ENCODE results near the gene DUT. TPM values are rescaled to one million over a fixed set of nuclear protein-coding genes. Genes with fewer than 3 reads are reported as not detected.

DUT gene
- total RNA-seq, 2 experiments from 2014 or later = 291 to 308 TPM

DNA sequence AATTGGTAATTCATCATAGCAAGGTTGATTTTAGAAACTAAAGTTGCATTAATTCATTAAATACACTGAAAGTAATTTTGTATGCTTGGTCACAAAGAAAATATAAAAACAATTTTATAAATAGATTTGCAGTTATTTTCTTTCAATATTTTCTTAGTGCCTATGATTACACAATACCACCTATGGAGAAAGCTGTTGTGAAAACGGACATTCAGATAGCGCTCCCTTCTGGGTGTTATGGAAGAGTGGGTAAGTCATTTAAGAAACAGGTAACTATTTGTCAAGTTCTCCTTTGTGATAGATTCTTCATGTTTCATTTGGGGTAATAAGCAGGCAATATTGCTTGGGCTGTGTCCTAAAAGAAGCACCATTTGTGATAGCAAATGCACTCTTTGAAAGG, 3.0 kb downstream of the DUT start:
- Mint-ChIP-seq H3K4me3 (peak overlapping the region; percentile 90), H3K27ac (peak overlapping the region; percentile 70), H3K27me3 (no peaks in the 10 kb centered on the region), H3K4me1 (peaks cover 65% of the 10 kb centered on the region), H3K36me3 (ENCODE audit: low read depth) (peaks cover 49% of the 10 kb centered on the region), H3K9me3 (no peaks in the 10 kb centered on the region)
- DNase-seq = no peak
- ChIA-PET POLR2A (no interaction called here), CTCF (no interaction called here)

DNA sequence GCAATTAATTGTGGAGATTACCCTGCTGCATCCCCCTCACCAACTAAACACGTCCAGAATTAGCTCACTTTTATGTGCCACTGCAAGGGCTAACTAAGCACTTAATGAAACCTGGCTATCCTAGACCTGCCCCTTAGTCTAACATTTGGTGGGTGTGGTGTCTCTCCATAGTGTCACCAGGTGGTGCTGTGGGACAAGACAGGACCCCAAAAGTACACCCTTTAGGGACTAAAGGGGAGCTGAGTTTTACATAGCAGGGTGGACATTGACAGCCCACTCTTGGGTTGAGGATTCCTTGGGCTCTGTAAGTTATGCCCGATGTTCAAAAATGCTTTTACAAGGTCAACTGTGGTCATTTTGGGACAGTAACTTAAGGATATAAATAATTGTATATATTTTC, 5.7 kb downstream of the DUT start:
- CTCF ChIA-PET = interaction anchor here (0.5 kb wide), 1 partner anchor 9 kb away, joined by 3 read pairs; no protein-coding TSS in a partner anchor
- POLR2A ChIA-PET = no interaction called here
- peaks cover 59% of the 10 kb centered on the region for H3K4me1 Mint-ChIP-seq
- H3K27me3 Mint-ChIP-seq = no peaks in the 10 kb centered on the region
- peaks cover 64% of the 10 kb centered on the region for H3K36me3 Mint-ChIP-seq (ENCODE audit: low read depth)
- no peak overlapping the region for H3K27ac Mint-ChIP-seq
- peak overlapping the region; percentile 10 for H3K4me3 Mint-ChIP-seq
- no peaks in the 10 kb centered on the region for H3K9me3 Mint-ChIP-seq
- peak; percentile 14 for DNase-seq

DNA sequence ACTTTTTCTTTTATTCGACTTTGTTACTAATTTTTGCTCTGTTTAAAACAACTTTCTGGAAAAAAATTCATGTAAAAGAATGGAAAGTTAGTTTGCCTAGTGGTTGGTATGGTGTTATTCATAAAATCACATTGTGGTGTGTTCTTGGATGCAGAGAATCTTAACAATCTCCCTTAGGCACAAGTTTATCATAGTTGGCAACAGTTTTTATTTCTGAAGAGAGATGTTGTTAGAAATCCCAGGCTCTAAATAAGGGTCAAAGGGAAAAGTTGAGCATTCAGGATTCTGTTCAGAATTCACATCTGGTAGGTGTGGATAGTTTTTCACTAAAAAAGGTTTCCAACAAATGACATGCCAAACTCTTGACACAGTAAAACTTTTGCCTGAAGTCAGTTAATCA, 6.4 kb downstream of the DUT start:
- DNase-seq = no peak
- ChIA-PET CTCF (no interaction called here), POLR2A (no interaction called here)
- peaks cover 66% of the 10 kb centered on the region for H3K36me3 Mint-ChIP-seq (ENCODE audit: low read depth)
- no peaks in the 10 kb centered on the region for H3K27me3 Mint-ChIP-seq
- no peak overlapping the region for H3K27ac Mint-ChIP-seq
- H3K4me3 Mint-ChIP-seq = no peak overlapping the region
- H3K4me1 Mint-ChIP-seq = peaks cover 56% of the 10 kb centered on the region
- H3K9me3 Mint-ChIP-seq = no peaks in the 10 kb centered on the region

DNA sequence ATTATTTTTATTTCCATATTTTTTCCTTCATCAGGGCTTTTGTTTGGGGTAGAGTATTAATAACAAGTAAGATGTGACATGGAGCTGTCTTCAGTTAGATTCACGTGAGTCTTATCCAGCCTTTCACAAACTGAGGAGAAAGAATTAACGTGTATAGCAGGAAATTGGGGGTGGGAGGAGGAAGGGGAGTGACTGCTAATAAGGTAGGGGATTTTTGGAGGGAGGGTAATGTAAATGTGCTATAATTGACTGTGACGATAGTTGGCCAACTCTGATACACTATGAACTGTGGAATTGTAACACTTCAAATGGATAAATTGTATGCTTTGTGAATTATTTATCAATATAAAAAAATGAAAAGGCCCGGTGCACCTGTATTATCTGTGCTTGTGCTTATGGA, 8.9 kb downstream of the DUT start:
- Mint-ChIP-seq H3K27ac (no peak overlapping the region), H3K4me1 (peaks cover 32% of the 10 kb centered on the region), H3K27me3 (no peaks in the 10 kb centered on the region), H3K4me3 (no peak overlapping the region), H3K9me3 (no peaks in the 10 kb centered on the region), H3K36me3 (ENCODE audit: low read depth) (peaks cover 58% of the 10 kb centered on the region)
- CTCF ChIA-PET = no interaction called here
- DNase-seq = no peak
- POLR2A ChIA-PET = no interaction called here

DNA sequence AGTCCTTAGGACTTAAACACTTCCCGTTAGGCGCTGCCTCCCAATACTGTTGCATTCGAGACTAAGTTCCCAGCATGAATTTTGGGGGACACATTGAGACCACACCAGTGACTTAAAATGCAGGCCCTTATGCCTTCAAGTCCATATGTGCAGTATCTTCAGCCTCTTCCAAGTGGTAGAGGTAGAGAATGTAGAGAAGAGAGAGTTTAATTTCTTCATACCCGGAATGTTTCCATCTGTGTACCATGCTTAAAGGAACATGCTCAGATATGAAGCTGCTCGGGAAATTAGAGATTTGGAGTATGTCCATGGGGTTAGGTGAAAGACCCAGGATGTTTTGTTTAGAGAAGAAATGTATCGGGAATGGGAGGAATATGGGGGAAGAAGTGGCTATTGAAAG, 12.6 kb downstream of the DUT start:
- Mint-ChIP-seq H3K4me3 (no peak overlapping the region), H3K4me1 (peaks cover 6% of the 10 kb centered on the region), H3K9me3 (no peaks in the 10 kb centered on the region), H3K27me3 (no peaks in the 10 kb centered on the region), H3K36me3 (ENCODE audit: low read depth) (peaks cover 44% of the 10 kb centered on the region), H3K27ac (no peak overlapping the region)
- POLR2A ChIA-PET = no interaction called here
- CTCF ChIA-PET = interaction anchor here (1.0 kb wide), 1 partner anchor 18 kb away, joined by 3 read pairs; no protein-coding TSS in a partner anchor
- no peak for DNase-seq

DNA sequence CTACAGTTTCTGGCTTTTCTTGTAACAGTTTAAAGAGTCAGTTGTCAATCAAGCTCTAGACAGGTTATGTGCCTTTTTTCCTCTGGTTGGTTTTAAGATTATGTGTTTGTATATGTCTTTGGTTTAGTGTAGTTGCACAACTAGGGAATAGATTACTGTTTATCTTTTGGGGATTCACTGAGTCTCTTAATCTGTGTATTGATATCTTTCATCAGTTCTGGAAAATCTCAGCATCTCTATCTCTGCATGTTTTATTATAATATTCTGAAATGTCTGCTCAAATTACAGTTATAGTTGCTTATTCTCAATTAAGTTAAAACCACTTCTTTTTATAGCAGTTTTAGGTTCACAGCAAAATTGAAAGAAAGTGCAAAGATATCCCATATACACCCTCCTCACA, 14.3 kb downstream of the DUT start:
- H3K27ac Mint-ChIP-seq = no peak overlapping the region
- no peak for DNase-seq
- peaks cover 34% of the 10 kb centered on the region for H3K36me3 Mint-ChIP-seq (ENCODE audit: low read depth)
- no peaks in the 10 kb centered on the region for H3K4me1 Mint-ChIP-seq
- H3K27me3 Mint-ChIP-seq = no peaks in the 10 kb centered on the region
- H3K4me3 Mint-ChIP-seq = no peak overlapping the region
- H3K9me3 Mint-ChIP-seq = no peaks in the 10 kb centered on the region
- ChIA-PET CTCF (interaction anchor here (0.6 kb wide), 4 partner anchors 9 to 636 kb away, joined by 3 to 4 read pairs (median 3); no protein-coding TSS in a partner anchor), POLR2A (no interaction called here)

DNA sequence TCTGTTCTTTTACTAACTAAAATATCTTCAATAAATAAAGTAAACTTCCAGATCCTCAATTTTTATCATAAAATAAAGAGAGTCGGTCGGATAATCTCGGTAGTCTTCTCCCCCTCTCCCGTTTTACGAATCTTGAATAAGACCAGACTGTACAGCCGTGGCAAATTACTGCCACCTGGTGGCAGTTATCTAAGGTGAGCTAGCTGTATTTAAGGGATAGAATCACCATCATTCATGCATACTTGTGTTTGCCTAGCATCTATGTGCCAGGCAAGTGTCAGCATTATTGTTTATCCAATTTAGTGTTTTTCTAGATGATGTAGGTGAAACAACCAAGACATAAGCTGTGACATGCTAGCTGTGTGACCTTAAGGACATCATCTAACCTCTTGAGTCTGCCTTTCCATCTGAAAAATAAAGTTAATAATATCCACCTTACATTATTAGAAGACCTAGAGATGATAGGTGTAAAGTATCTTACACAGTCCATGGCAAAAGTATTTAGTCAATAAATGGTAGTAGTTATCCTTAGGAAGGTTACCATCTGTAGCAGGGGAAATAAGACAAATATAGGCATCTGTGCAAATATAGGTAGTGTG, 21.3 kb downstream of the DUT start:
- ChIA-PET CTCF (interaction anchor here (0.6 to 1.6 kb wide), 3 partner anchors 9 to 438 kb away, joined by 3 to 4 read pairs (median 3); no protein-coding TSS in a partner anchor), POLR2A (no interaction called here)
- H3K9me3 Mint-ChIP-seq = no peaks in the 10 kb centered on the region
- H3K4me3 Mint-ChIP-seq = no peak overlapping the region
- H3K27ac Mint-ChIP-seq = no peak overlapping the region
- peaks cover 7% of the 10 kb centered on the region for H3K27me3 Mint-ChIP-seq
- DNase-seq = peak; percentile 68
- no peaks in the 10 kb centered on the region for H3K36me3 Mint-ChIP-seq (ENCODE audit: low read depth)
- peaks cover 2% of the 10 kb centered on the region for H3K4me1 Mint-ChIP-seq

DNA sequence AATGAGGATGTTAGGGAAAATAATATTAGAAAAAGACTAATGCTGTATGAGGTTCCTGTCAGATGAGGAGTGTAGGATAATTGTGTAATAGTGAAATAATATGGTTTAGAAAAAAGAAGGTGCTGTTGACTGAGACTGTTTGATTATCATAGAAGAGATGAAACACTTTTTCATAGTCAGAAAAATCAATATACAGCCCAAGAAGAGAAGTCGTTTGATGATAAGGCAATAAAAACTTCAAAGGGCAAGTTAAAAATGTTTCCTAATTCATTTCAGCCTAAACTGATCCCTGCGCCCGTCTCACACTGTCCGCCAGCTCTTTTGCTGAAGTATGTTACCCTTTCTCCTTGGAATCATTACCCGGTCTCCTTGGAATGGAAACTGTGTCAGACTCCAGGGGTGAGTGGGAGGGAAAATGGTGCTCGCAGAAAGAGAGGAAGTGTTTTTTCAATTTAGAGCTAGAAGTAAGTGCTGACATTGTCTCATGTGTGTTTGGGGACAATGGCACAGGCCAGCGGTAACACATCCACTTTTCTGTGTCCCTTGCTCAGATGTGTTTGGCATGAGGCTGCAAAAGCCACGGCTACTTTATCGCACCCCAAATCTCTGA, 23.6 kb downstream of the DUT start:
- no peaks in the 10 kb centered on the region for H3K36me3 Mint-ChIP-seq (ENCODE audit: low read depth)
- H3K27ac Mint-ChIP-seq = no peak overlapping the region
- POLR2A ChIA-PET = no interaction called here
- H3K27me3 Mint-ChIP-seq = peaks cover 7% of the 10 kb centered on the region
- peaks cover 8% of the 10 kb centered on the region for H3K4me1 Mint-ChIP-seq
- no peak for DNase-seq
- no peaks in the 10 kb centered on the region for H3K9me3 Mint-ChIP-seq
- CTCF ChIA-PET = interaction anchor here (1.4 kb wide), 1 partner anchor 28 kb away, joined by 3 read pairs; no protein-coding TSS in a partner anchor
- no peak overlapping the region for H3K4me3 Mint-ChIP-seq

DNA sequence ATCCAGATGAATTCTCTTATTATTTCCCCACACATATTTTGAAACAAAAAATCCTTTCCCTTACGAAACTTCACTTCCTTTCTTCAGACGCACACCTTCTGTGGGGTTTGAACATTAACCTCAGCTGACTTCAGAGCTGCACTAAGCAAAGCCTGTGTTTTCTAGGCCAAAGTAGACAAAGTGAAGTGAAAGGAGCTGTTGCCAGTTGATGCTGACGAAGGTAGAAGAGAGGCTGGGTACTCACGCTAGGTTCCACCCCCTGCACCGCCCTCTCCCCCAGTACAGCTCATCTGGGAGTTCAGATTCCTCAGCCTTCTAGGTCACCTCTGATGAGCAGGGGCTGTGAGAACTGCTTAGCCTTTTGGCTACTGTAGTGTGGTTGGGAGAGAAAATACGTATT, 24.1 kb downstream of the DUT start:
- Mint-ChIP-seq H3K9me3 (no peaks in the 10 kb centered on the region), H3K4me3 (no peak overlapping the region), H3K27ac (no peak overlapping the region), H3K27me3 (peaks cover 7% of the 10 kb centered on the region), H3K4me1 (peaks cover 8% of the 10 kb centered on the region), H3K36me3 (ENCODE audit: low read depth) (no peaks in the 10 kb centered on the region)
- DNase-seq = no peak
- ChIA-PET POLR2A (no interaction called here), CTCF (interaction anchor here (1.4 kb wide), 1 partner anchor 29 kb away, joined by 3 read pairs; no protein-coding TSS in a partner anchor)

DNA sequence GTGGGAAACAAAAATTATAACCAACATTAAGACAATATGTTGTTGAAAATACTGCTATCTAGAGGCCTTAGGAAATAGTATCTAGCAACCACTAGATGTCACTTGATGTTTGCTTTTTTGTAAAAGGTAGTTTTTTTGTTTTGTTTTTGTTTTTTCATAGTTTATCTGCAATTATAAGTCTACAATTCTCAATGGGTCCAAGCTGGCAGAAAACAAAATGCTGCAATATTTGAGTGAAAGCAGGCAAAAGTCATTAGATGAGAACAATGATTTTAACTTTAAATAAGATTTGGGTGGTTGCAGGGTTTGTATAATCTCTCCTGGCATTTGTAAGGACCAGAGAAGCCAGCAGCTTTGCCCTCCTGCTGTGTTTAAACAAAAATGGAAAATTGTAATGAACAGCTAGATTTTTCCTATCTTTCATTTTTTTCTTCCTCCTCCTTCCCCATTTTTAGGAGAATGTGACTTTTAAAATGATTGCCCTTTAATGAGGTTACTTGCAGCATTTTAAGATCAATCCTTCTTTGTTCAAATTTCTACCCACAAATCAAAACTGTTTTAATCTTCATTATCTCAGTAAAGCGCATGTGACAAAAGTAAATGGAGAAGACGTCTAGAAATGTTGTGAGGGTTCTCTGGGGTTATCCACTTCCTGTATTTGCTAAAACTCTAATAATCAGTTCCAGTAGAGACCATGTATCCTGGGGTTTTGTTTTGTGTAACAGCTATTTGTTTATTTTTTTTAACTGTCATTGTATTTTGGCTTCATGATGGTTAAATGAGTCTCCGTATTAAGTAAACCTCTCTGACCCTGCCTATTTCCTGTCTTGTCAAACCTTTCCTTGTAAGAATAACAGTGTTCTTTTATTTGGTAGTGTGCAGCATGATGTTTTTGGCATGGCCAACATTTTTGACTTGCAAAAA, 27.3 kb downstream of the DUT start:
- H3K36me3 Mint-ChIP-seq (ENCODE audit: low read depth) = no peaks in the 10 kb centered on the region
- ChIA-PET CTCF (interaction anchor here (0.6 to 0.7 kb wide), 2 partner anchors 30 to 610 kb away, joined by 3 read pairs; no protein-coding TSS in a partner anchor), POLR2A (no interaction called here)
- no peak overlapping the region for H3K27ac Mint-ChIP-seq
- no peaks in the 10 kb centered on the region for H3K9me3 Mint-ChIP-seq
- H3K4me3 Mint-ChIP-seq = no peak overlapping the region
- H3K4me1 Mint-ChIP-seq = peaks cover 6% of the 10 kb centered on the region
- peaks cover 8% of the 10 kb centered on the region for H3K27me3 Mint-ChIP-seq
- no peak for DNase-seq

DNA sequence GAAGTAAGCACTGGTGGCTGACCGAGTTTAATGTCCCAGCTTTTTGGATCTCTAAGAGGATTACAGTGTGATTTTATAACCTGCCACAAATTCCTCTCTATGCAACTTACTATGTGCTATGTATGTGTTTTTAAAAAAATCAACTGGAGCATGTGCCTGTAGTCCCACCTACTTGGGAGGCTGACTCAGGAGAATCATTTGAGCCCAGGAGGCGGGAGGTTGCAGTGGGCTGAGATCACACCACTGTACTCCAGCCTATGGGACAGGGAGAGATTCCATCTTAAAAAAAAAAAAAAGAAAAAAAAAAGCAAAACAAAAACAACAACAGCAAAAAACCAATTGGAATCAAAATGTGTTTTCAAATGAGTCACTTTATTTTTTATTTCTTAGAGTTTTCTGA, 29.6 kb downstream of the DUT start:
- peaks cover 22% of the 10 kb centered on the region for H3K27me3 Mint-ChIP-seq
- peaks cover 6% of the 10 kb centered on the region for H3K4me1 Mint-ChIP-seq
- no peak for DNase-seq
- H3K27ac Mint-ChIP-seq = no peak overlapping the region
- H3K36me3 Mint-ChIP-seq (ENCODE audit: low read depth) = no peaks in the 10 kb centered on the region
- H3K4me3 Mint-ChIP-seq = no peak overlapping the region
- no peaks in the 10 kb centered on the region for H3K9me3 Mint-ChIP-seq
- ChIA-PET POLR2A (no interaction called here), CTCF (interaction anchor here (0.5 to 1.2 kb wide), 2 partner anchors 9 to 80 kb away, joined by 3 read pairs; no protein-coding TSS in a partner anchor)

DNA sequence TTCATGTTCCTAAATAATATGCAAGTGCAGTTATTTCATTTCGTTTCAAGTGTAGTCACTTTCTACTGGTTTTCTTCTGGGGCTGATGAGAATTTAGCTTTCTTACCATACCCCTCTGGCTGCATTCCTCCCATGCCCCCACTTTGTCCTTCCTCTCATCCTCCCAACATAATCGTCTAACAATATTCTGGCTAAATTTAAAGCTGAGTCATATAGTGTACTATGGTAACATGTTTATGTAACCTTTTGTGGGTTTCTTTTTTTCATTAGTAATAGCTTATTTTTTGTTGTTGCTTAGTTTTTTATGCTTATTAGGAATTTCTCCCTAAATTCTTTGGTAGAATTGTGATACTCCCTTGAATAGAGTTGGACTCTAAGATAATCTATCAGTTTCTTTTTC, 30.5 kb downstream of the DUT start:
- ChIA-PET POLR2A (no interaction called here), CTCF (interaction anchor here (0.8 to 1.2 kb wide), 2 partner anchors 10 to 18 kb away, joined by 3 read pairs; no protein-coding TSS in a partner anchor)
- H3K4me1 Mint-ChIP-seq = peaks cover 6% of the 10 kb centered on the region
- H3K4me3 Mint-ChIP-seq = no peak overlapping the region
- H3K27me3 Mint-ChIP-seq = peaks cover 19% of the 10 kb centered on the region
- DNase-seq = no peak
- no peaks in the 10 kb centered on the region for H3K36me3 Mint-ChIP-seq (ENCODE audit: low read depth)
- H3K9me3 Mint-ChIP-seq = no peaks in the 10 kb centered on the region
- no peak overlapping the region for H3K27ac Mint-ChIP-seq

DNA sequence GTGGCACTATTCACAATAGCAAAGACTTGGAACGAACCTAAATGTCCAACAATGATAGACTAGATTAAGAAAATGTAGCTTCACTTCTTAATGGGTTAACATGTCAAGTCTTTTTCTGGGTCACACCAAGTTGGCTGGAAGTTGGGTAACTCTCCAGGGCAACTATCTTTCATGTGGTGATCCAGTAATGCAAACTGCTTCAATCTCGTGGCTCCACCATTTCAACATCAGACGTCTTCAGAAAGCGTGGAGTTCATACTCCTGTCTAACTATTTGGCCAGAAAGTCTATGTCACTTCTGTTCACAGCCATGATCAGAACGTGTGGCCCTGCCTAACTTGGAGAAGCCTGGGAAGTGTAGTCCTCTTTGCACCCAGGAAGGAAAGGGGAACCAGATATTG, 32.2 kb downstream of the DUT start:
- Mint-ChIP-seq H3K9me3 (no peaks in the 10 kb centered on the region), H3K4me1 (peaks cover 5% of the 10 kb centered on the region), H3K36me3 (ENCODE audit: low read depth) (no peaks in the 10 kb centered on the region), H3K4me3 (no peak overlapping the region), H3K27me3 (peaks cover 17% of the 10 kb centered on the region), H3K27ac (no peak overlapping the region)
- ChIA-PET CTCF (no interaction called here), POLR2A (no interaction called here)
- no peak for DNase-seq

Data from activated CD4-positive, alpha-beta T cell treated with anti-CD3 and anti-CD28 coated beads, Interleukin-2, amount 10 ng/mL, durations not matched to agents 7 days and 5 days (primary cell).